LNCAP (cell line): Measurements from ENCODE around the gene PRMT1.

ENCODE experiments used
- TF ChIP-seq, protein P1 (sequence below): fragments of 450-650 bp; IDR thresholded peaks from 2 replicates; pipeline ENCODE4 v1.5.1; 2017; ENCODE audit warnings: mild to moderate bottlenecking

The PRMT1 gene

DNA sequence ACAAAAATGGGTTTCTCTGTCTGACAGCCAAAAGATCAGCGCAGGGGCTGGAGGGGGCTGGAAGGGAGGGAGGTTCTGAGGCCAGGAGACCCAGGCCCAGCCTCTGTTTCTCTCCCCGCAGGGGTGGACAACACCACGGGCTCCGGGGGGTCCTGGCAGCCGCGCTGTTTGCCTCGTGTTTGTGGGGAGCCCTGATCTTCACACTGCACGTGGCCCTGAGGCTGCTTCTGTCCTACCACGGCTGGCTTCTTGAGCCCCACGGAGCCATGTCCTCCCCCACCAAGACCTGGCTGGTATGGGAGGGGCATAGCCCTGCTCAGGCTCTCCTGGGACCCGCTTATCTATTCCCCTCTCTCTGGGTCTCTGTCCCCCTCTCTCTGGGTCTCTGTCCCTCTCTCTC, 23.5 kb downstream of the PRMT1 start:
- TF ChIP-seq, protein P1, sequence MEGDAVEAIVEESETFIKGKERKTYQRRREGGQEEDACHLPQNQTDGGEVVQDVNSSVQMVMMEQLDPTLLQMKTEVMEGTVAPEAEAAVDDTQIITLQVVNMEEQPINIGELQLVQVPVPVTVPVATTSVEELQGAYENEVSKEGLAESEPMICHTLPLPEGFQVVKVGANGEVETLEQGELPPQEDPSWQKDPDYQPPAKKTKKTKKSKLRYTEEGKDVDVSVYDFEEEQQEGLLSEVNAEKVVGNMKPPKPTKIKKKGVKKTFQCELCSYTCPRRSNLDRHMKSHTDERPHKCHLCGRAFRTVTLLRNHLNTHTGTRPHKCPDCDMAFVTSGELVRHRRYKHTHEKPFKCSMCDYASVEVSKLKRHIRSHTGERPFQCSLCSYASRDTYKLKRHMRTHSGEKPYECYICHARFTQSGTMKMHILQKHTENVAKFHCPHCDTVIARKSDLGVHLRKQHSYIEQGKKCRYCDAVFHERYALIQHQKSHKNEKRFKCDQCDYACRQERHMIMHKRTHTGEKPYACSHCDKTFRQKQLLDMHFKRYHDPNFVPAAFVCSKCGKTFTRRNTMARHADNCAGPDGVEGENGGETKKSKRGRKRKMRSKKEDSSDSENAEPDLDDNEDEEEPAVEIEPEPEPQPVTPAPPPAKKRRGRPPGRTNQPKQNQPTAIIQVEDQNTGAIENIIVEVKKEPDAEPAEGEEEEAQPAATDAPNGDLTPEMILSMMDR: no peak

- TF ChIP-seq, protein P1: no peak
Observed at GRCh38 chr19:49701271-49701786, 24.3 kb downstream of the PRMT1 start.

DNA sequence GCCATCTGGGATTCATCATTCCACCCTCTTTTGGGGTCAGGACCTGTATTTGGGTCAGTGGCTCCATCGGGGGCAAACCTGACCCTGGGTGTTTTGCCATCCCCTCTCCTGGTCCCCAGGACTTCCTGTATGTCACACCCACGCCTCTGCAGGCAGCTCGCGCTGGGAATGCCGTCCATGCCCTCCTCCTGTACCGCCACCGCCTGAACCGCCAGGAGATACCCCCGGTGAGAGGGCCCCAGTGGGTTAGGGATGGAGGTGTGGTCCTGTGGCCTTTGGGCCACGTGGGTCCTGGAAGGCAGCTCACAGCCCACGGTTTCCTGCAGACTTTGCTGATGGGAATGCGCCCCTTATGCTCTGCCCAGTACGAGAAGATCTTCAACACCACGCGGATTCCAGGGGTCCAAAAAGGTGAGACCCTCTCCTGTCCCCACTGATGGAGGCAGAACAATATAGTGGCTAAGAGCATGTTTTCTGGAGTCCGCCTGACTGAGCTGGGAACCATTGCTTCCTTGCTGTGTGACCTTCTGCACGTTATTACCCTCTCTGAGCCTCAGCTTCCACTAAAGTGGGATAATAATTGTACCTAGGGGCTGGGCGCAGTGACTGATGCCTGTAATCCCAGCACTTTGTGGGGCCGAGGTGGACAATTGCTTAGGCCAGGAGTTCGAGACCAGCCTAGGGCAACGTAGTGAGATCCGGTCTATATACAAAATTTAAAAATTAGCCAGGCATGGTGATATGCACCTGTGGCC, 28.0 kb downstream of the PRMT1 start:
- TF ChIP-seq, protein P1: no peak

DNA sequence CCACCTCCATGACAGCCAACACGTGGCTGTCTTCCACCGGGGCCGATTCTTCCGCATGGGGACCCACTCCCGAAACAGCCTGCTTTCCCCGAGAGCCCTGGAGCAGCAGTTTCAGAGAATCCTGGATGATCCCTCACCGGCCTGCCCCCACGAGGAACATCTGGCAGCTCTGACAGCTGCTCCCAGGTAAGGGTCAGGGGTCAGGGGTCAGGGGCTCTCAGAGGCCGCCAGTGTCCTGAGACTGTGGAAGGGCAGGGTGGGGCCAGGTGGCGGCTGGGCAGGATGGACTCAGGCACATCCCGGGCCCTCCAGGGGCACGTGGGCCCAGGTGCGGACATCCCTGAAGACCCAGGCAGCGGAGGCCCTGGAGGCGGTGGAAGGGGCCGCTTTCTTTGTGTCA, 28.8 kb downstream of the PRMT1 start:
- TF ChIP-seq, protein P1: no peak

DNA sequence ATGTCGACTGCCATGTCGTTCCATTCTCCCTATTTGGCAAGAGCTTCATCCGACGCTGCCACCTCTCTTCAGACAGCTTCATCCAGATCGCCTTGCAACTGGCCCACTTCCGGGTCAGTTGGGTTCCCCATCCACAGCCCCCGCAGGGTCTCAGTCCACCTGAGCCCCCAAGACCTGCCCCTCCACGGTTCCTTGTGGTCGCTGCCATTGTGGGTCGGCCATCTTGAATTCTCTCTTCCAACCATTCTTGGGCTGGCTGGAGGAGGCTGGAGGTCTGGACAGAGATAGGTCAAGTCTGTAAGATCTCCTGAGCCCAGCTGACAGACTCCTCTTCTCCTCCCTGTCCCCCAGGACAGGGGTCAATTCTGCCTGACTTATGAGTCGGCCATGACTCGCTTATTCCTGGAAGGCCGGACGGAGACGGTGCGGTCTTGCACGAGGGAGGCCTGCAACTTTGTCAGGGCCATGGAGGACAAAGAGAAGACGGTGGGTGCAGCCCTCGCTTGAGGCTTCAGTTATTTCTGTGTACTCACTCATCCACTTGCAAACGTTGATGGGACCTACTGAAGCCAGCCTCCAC, 33.4 kb downstream of the PRMT1 start:
- TF ChIP-seq, protein P1: no peak

DNA sequence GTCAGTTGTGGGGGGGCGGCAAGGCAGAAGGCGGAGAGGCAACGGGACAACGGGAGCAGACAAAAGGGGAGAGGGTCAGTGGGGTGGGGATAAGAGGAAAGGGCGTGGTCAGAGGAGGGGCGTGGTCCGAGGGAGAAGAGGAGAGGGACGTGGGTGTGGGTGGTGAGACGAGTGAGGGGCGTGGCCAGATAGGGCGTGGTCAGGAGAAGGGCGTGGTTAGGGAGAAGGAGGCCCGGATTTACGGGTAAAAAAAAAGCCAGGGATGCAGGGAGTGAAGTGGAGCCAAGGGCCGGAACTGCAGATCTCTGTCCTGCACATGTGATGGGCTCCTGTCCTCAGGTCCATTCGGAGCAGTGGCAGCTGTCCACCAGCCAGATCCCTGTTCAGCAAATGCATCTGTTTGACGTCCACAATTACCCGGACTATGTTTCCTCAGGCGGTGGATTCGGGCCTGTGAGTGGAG, 35.4 kb downstream of the PRMT1 start:
- TF ChIP-seq, protein P1: no peak

DNA sequence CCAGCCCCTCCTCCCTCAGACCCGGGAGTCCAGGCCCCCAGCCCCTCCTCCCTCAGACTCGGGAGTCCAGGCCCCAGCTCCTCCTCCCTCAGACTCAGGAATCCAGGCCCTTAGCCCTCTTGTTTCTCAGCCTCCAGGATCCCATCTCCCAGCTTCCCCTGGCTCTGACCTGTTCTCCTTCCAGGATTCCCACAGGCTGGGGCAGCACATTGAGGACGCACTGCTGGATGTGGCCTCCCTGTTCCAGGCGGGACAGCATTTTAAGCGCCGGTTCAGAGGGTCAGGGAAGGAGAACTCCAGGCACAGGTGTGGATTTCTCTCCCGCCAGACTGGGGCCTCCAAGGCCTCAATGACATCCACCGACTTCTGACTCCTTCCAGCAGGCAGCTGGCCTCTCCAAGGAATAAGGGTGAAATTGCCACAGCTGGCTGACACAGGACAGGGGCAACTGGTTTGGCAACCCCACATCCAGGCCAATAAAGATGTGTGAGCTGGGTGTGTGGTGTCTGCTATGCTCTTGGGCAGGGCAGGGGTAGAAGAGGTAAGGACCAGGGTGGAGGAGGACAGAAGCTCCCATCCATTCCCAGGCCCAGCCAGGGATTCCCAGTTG, 36.3 kb downstream of the PRMT1 start:
- TF ChIP-seq, protein P1: no peak
